Fibroblast of skin of left biceps (primary cell): ENCODE data around the gene MRPL27.

Source experiments
- DNase-seq, 2 experiments: peaks; one replicate each; pipeline ENCODE4 v3.0.0-alpha.2; 2013; ENCODE audit warnings: low read depth in 2 of 2

MRPL27 gene

GRCh38 chr17:50386510-50386909 lies 13.5 kb upstream of the MRPL27 start:
- DNase-seq: no peak

- DNase-seq: no peak
Observed at GRCh38 chr17:50382931-50383330, 9.9 kb upstream of the MRPL27 start.

DNA sequence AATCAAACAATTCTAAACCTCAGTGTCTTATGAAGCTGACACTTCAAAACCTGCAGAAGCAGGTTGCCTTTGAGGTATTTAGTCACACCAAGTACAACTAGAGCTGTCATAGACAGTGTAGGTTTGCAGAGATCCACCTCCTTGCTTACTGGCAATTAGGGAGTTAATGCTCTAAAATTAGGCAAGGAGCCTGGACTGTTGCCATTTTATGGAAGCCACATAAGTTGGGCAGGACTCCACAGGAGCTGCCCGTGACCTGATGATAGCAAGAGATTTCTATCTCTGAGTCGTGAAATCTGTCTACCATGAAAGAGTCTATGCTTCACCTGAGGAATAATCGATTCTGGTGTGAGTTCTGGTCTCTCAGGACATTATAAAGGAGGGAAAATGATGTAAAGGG lies 8.9 kb upstream of the MRPL27 start:
- no peak for DNase-seq

DNA sequence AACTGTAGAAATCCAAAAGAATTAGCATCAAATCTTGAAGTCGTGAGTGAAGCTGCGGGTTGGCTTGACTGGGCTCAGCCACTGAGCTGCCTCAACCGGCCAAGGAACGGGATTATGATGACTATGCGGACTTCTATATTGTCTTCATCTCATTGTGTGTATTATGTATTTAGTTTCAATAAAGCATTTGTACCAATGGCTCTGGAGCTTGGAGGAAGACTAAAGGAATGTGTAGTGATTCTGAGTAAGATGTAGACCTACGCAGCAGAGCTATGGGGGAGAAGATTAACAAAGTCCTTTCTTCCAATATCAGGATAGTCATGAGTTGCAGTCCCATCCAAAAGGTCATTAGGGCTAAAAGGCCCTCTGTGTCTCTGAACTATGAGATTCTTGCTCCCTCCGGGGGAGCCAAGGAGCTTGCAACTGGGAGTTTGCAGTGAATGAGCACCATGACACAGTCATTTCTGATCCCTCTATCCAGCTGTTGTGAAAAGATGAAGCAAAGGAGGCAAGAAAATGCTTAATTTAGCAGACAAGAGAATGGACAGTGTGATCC lies 8.4 kb upstream of the MRPL27 start:
- no peak for DNase-seq

GRCh38 chr17:50380369-50381259 lies 7.6 kb upstream of the MRPL27 start:
- no peak for DNase-seq

DNA sequence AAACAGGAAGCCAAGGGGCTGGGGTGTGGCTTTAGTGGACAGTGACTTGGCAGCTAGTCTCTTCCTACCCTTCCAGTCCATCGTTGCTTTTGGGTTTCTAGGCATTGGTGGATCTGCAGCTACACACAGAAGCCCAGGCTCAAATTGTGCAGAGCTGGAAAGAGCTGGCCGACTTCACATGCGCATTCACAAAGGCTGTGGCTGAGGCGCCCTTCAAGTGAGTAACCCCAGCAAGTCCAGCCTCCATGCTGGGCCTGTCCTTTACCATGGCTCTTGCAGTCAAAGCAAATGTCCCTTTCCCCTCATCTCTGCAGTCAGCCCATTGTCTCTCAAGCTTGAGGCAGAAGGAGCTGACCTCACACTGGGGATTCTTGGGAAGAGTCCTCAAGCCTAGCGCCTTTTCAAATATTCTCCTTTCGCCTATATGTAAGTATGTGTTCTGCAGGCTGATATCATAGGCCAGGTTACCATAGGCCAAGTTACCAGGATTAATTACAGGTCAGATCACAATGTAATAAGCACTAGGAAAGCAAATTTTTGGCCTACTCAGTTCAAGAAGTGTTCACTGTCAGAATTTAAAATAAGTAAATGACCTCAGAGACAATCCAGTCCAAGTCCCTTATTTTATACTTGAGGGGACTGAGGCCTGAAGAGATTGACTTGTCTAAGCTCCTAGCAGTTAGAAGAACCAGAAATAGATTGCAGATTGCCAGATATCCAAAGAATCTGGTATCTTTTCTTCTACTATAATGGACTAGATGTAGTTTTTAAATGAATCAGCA lies 6.6 kb upstream of the MRPL27 start:
- DNase-seq: no peak

GRCh38 chr17:50375858-50376538 lies 3.0 kb upstream of the MRPL27 start:
- DNase-seq: no peak

DNA sequence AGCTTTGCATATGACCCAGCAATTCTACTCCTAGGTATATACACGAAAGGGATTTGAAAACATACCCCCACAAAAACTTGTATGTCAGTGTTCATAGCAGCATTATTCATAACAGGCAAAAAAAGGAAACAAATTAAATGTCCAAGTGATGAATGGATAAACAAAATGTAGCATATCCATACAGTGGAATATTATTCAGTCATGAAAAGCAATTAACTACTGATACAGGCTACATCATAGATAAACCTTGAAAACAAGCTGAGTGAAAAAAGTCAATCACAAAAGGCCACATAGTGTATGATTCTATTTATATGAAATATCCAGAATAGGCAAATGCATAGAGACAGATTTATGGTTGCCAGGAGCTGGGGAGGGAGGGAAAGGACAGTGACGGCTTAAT lies 721 bp upstream of the MRPL27 start:
- no peak for DNase-seq

DNA sequence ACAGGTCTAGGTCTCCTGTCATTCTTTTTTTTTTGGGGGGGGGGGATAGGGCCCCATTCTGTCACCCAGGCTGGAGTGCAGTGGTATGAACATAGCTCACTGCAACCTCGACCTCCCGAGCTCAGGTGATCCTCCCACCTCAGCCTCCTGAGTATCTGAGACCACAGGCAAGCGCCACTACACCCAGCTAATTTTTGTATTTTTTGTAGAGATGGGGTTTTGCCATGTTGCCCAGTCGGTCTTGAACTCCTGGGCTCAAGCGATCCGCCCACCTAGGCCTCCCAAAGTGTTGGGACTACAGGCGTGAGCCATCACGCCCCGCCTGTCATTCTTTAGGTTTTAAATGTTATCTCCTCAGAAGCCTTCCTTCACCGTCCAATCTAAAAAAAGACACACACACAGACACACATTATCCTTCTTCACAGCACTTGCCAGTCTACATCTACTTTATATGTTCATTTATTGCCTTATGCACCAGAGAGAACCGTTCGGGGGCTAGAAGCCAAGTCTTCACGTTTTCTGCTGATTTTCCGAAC lies 694 bp downstream of the MRPL27 start:
- DNase-seq: no peak

DNA sequence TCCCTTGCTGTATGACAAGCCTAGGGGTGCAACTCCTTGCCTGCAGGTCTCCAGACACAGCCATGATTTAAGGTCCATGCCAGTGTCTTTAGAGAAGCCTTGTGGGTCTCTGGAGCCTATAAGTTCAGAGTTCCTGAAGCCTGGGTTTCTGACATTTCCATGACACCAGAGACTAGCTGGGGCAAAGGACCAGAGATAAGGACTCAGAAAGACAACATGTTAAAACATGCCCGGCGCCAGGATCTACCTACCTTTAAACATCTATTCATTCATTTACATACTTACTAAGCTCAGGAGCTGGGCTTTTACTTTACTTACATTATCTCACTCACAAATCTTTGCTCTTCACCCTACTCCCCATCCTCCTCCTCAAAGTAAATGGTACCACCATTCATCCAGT lies 1.5 kb downstream of the MRPL27 start:
- DNase-seq: no peak

DNA sequence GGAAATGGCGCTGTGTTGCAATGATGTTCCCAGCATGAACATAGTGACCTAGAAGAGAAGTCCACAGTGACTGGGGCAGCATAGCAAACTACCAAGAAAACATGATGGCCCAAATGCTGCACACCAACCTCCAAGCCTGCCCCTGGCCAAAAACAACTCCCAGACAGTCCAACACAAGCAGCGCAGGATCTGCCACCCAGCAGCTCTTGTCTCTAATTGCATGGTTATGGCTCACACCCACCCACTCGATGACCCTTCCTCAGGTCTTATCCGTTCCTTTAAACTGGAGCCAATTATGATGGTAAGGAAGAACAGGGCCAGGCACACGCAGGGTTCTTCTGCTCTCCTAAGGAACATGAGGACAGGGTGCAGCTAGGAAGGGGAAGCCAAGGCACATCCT lies 2.9 kb downstream of the MRPL27 start:
- DNase-seq: no peak

DNA sequence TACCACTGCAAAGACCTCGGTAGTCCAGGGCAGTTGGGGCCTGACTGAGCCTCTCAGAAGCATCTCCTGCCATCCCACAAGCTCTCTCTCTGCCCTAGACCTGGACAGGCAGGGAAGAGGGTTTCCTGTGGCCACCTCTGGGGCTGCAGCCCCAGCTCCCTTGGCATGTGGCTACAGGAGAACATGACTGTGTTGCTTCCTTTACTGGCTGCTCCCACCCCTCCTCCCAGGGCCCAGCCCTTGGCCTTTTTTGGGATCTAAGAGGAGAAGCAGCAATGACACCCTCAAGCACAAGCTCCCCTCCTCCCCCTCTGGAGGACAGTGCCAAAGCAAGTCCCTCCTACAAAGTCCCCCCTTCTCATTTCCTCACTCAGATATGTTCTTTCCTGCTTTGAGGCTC lies 5.6 kb downstream of the MRPL27 start:
- DNase-seq: no peak

- DNase-seq: no peak
Observed at GRCh38 chr17:50365649-50366393, 7.2 kb downstream of the MRPL27 start.

DNA sequence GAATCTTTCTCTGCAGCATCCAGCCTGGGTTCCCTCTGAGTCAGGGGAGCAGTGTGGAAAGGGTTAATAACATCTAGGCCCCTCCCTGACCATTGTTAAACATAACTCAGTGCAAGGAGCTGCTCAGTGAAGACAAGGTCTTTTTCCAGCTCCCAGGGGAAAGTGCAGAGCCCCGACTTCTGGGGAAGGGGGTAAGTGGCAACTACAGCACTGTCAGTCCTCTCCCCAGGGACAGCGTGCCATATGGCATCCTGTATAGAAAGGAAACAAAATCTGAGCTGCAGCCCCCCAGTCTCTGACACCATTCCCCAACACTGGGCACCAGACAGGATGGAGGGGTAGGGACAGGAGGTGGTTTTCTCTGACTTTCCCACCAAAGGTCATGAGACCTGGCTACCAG lies 7.8 kb downstream of the MRPL27 start:
- DNase-seq: no peak

DNA sequence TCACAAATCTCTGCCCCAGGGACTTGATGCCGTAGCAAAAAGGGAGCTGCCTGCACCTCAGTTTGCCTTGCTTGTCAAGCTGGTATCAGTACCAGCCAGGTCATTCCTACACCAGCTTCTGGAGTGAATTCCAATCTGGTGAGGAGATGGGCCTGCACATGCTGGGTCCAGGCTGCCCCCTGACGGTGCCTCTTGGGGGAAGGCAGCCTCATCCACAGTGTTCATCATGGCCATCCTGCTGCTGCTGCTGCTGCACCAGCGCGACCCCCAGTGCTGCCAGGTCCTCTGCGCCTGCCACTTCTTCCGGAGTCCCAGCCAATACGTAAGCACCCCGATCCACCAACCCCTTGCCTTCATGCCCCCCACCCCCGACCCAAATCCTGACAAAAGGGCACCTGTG lies 8.3 kb downstream of the MRPL27 start:
- no peak for DNase-seq

- no peak for DNase-seq
Observed at GRCh38 chr17:50364061-50364458, 8.9 kb downstream of the MRPL27 start.

DNA sequence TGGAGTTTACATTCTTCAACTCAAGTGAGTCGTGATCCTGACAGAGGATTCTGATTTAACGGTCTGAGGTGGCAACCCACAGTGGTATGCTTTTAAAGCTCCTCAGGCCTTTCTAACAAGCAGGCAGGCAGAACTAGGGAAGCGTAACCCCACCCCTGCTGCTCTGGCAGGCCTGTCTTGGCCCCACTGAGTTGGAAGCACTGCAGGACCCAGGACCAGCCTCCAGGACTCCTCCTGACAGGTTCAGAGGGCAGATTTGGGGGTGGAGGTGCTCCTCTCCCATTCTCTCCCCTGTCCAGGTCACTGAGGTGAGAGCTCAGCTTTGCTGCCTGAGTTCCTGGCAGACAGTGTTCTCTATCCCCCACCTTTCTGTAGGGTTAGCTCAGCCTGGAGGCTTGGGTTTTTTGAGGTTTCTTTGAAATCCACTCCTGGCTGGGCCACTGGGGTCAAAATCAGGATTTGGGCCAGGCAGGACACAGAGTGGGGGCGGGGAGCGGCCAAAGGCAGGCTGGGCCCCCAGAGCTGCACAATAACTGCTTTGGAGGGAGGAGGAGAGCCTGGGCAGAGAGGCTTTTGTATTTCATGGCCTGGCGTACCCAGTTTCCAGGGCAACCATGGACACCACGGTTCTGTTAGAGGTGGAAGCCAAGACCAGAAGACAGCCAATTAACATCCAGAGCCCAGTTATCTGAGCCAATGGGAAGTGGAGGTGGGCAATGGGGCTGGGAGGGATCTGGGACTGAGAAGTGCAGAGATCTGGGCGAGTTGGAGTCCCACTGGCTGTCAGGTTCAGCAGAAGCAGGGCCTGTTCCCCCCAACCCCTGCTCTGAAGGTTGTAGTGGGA lies 9.5 kb downstream of the MRPL27 start:
- no peak for DNase-seq

DNA sequence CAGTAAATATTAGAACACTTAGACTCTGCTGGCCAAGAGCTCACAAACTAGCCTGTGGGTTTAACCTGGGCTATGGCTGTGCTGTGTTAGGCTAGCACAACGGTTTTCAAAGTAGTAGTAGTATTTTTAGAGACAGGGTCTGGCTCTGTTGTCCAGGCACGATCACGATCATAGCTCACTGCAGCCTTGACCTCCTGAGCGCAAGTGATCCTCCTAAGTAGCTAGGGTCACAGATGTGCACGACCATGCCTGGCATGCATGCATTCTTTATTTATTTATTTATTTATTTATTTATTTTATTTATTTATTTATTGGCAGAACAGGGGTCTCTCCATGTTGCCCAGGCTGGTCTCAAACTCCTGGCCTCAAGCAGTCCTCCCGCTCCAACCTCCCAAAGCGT lies 10.3 kb downstream of the MRPL27 start:
- DNase-seq: no peak

DNA sequence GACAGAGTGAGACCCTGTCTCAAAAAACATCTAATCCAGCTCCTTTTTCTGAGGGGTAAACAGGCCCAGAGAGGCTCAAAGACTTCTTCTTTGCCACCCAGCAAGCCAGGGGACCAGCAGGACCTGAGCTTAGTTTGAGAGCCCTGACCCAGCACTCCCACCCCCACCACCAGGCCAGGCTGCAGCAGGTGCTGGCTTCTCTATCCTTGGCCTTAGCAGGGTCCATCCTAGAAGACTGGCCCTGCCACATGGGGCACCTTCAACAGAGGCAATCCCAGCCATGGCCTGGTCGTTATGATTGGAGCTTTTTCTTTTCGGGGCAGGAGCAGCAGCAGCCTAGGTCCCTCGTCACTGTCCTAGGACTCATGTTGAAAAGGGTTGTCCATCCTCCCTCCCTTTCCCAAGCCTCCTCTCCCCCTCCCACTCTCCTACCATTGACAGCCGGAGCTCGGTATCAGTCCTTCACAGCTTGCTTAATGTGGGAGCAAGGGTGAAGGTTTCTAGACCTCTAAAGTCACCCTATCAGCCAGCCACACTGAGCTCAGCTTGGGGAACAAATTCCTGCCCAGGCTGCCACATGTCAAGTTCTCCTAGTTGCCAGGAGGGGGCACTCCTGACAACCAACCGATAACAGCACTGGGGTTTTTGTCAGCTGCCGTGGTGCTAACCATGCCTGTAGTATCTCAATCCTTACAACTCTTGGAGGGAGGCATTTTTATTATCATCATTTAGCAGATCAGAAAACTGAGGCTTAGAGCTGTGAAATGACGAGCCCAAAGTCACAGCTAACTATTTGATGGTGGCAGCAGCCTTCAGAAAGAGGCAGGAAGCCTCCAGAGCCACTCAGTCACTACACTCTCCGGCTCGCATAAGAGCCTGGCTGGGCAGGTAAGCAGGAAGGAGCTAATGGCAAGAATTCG lies 11.2 kb downstream of the MRPL27 start:
- DNase-seq: peak; percentile 17 to 18
